ENCODE data around the gene NDOR1. TPM values are rescaled to one million over a fixed set of nuclear protein-coding genes. Genes with fewer than 3 reads are reported as not detected.

Gene NDOR1
- total and polyA plus RNA-seq, 2 of the 8 experiments (the other 6 are each of a cell fraction or from before 2014, with no cell fraction given): 25.7 to 32.3 TPM

GRCh38 chr9:137214620-137215019 lies 9.1 kb downstream of the NDOR1 start:
- no peaks in the 10 kb centered on the region for H3K27me3 ChIP-seq (replicated peaks in 1 of 4; ENCODE audit: control insufficient read depth in 3 of 4, extremely low read depth in 1 of 4, insufficient read depth in 3 of 4, low read length in 3 of 4)
- no peak overlapping the region for H2AFZ ChIP-seq (ENCODE audit: low read length)
- no peak overlapping the region for H2BK12ac ChIP-seq (ENCODE audit: low read depth, low read length)
- TF ChIP-seq JUND (IDR thresholded peaks at IDR 0.05; ENCODE audit: low read length) (no peak), CEBPB (IDR thresholded peaks at IDR 0.05; ENCODE audit: low read depth, low read length) (no peak)
- no peak overlapping the region for H3K23ac ChIP-seq (ENCODE audit: insufficient read length)
- no peak overlapping the region for H3K9ac ChIP-seq (replicated peaks in 1 of 4; ENCODE audit: extremely low read depth in 1 of 4, low read depth in 3 of 4, low read length in 3 of 4)
- DNase-seq (ENCODE audit: low read depth in 1 of 2, low spot score in 2 of 2) (no peak), FAIRE-seq (no peak)
- peaks cover 0 to 22% (median 7%) of the 10 kb centered on the region in 4 experiments; a peak in 7 of 8 replicates for H3K36me3 ChIP-seq (ENCODE audit: control insufficient read depth in 2 of 4, insufficient read depth in 4 of 4, low read length in 3 of 4)
- no peak overlapping the region for H3K4me2 ChIP-seq (ENCODE audit: insufficient read depth in 1 of 2, low read depth in 2 of 2, low read length in 2 of 2)
- 87% methylated on average over 13 of the region's 19 CpGs; no CpG with 5 or more reads in 1 of the 2 experiments for WGBS, 2 experiments (ENCODE audit: extremely low coverage in 1 of 2, insufficient coverage in 1 of 2, insufficient read length in 1 of 2, insufficient replicate concordance in 2 of 2, low coverage in 1 of 2, low lambda C conversion rate in 2 of 2, missing lambda C conversion rate in 1 of 2)
- H3K23me2 ChIP-seq (ENCODE audit: low read depth, low read length): no peaks in the 10 kb centered on the region
- H3K56ac ChIP-seq (replicated peaks; ENCODE audit: insufficient read length, low read depth, low read length): no peak overlapping the region
- no peak overlapping the region for H3K18ac ChIP-seq (ENCODE audit: extremely low read depth, low read length)
- H3K79me2 ChIP-seq (ENCODE audit: control insufficient read depth in 1 of 2, insufficient read depth in 2 of 2, low read length in 2 of 2): no peaks in the 10 kb centered on the region
- POLR2A ChIA-PET (ENCODE audit: partially characterized antibody): interaction anchor here (0.9 to 69.9 kb wide), 9 partner anchors 5 to 99 kb away, joined by 3 to 1462 read pairs (median 12); partner anchors contain the start of genes ANAPC2, CYSRT1, NDOR1 and NELFB
- CTCF ChIA-PET (ENCODE audit: partially characterized antibody): interaction anchor here (0.8 to 4.0 kb wide), 15 partner anchors 8 to 189 kb away, joined by 3 to 31 read pairs (median 4); partner anchors contain the start of genes ANAPC2, CYSRT1, RNF208 and RNF224
- H4K91ac ChIP-seq (replicated peaks; ENCODE audit: insufficient read length, low read length): no peak overlapping the region
- H3K4me1 ChIP-seq (replicated peaks in 1 of 4; ENCODE audit: control insufficient read depth in 3 of 4, insufficient read depth in 4 of 4, low read length in 3 of 4): peaks cover 0 to 6% (median 4%) of the 10 kb centered on the region in 4 experiments; a peak in 5 of 7 replicates
- no peak overlapping the region for H2BK5ac ChIP-seq (ENCODE audit: low read depth, low read length)
- H4K8ac ChIP-seq (ENCODE audit: extremely low read depth, insufficient read depth, low read length): no peak overlapping the region
- no peak overlapping the region for H2BK120ac ChIP-seq (replicated peaks; ENCODE audit: low read depth, low read length)
- no peaks in the 10 kb centered on the region; the same call in 1 of the 2 replicates for H3K79me1 ChIP-seq (ENCODE audit: low read depth, low read length)
- no peak overlapping the region for H3K4ac ChIP-seq (replicated peaks; ENCODE audit: insufficient read length, low read depth, low read length)
- H2BK15ac ChIP-seq (ENCODE audit: low read length): no peak overlapping the region
- H3K9me3 ChIP-seq (ENCODE audit: insufficient read depth in 2 of 2, low read depth in 1 of 2, low read length in 1 of 2): no peaks in the 10 kb centered on the region
- H2BK20ac ChIP-seq (ENCODE audit: low read length): no peak overlapping the region
- H3K14ac ChIP-seq (ENCODE audit: insufficient read length): no peak overlapping the region
- no peak overlapping the region for H2AK5ac ChIP-seq (ENCODE audit: low read depth, low read length)
- H3K4me3 ChIP-seq (ENCODE audit: extremely low read depth in 1 of 4, insufficient read depth in 2 of 4, low read depth in 3 of 4, low read length in 4 of 4): no peak overlapping the region
- H4K5ac ChIP-seq (ENCODE audit: insufficient read length, low read depth, low read length): no peak overlapping the region
- peaks cover 0 to 15% of the 10 kb centered on the region in 2 experiments for H4K20me1 ChIP-seq (replicated peaks in 1 of 2; ENCODE audit: control insufficient read depth in 1 of 2, insufficient read depth in 2 of 2, low read length in 2 of 2)
- H3K27ac ChIP-seq (ENCODE audit: low read depth, low read length): no peak overlapping the region

Measured in H1 (cell line).